A673 (cell line): ENCODE results near the gene TCF7L1. TPM values are rescaled to one million over a fixed set of nuclear protein-coding genes. Genes with fewer than 3 reads are reported as not detected.
A peak's percentile ranks its signal among the peaks of the same experiment; 100 is the strongest.

Source experiments
- BruUV-seq: library from RNA; stranded (reverse); fragments of 400-500 nt; replicated peaks from 2 replicates; lab custom pipeline; 2021; lab: Mats Ljungman, UMichigan
- CTCF ChIA-PET: fragments of 300-600 bp; sonication (Branson Sonifier 250); formaldehyde crosslinking; loops from one replicate; lab custom pipeline; 2022; ENCODE audit warnings: antibody characterized with exemption; lab: Charles Lee
- POLR2A ChIA-PET: fragments of 300-600 bp; sonication (Branson Sonifier 250); formaldehyde crosslinking; loops from one replicate; lab custom pipeline; 2022; ENCODE audit warnings: antibody characterized with exemption; ENCODE audit not compliant: low non-redundant PET; lab: Charles Lee
- DNase-seq: peaks from one replicate; pipeline ENCODE4 v3.0.0-alpha.2; 2015; ENCODE audit warnings: low spot score
- H3K27ac ChIP-seq: fragments of 200-600 bp; sonication (generic); 2 replicates; pipeline ENCODE4 v1.5.1; 2016; ENCODE audit warnings: mixed run types, low read depth, mild to moderate bottlenecking, mixed read lengths, antibody characterized with exemption, low read length; ENCODE audit not compliant: poor library complexity, severe bottlenecking
- H3K27me3 ChIP-seq: fragments of 200-600 bp; sonication (generic); replicated peaks from 2 replicates; pipeline ENCODE4 v1.6.1; 2017; ENCODE audit warnings: mixed run types, low read depth, mild to moderate bottlenecking, mixed read lengths, antibody characterized with exemption, low read length; ENCODE audit not compliant: insufficient read depth, poor library complexity
- H3K36me3 ChIP-seq: fragments of 200-600 bp; sonication (generic); 2 replicates; pipeline ENCODE4 v1.6.1; 2016; ENCODE audit warnings: mixed run types, mild to moderate bottlenecking, mixed read lengths, antibody characterized with exemption, low read length; ENCODE audit not compliant: insufficient read depth, poor library complexity, severe bottlenecking
- H3K4me1 ChIP-seq: fragments of 200-600 bp; sonication (generic); 2 replicates; pipeline ENCODE4 v1.6.1; 2017; ENCODE audit warnings: mixed run types, mild to moderate bottlenecking, mixed read lengths, antibody characterized with exemption, low read length; ENCODE audit not compliant: insufficient read depth, poor library complexity, severe bottlenecking
- H3K4me3 ChIP-seq: fragments of 200-600 bp; sonication (generic); 2 replicates; pipeline ENCODE4 v1.5.1; 2016; ENCODE audit warnings: low read depth, mixed run types, mild to moderate bottlenecking, mixed read lengths, low read length; ENCODE audit not compliant: poor library complexity, severe bottlenecking
- H3K9me3 ChIP-seq: fragments of 200-600 bp; sonication (generic); 2 replicates; pipeline ENCODE4 v1.6.1; 2016; ENCODE audit warnings: mixed run types, low read depth, mild to moderate bottlenecking, mixed read lengths, antibody characterized with exemption, low read length; ENCODE audit not compliant: poor library complexity, severe bottlenecking
- CTCF ChIP-seq: fragments of 300-800, 200-600 bp; sonication (generic); conservative IDR thresholded peaks from 2 replicates; pipeline ENCODE4 v1.5.1; 2017; ENCODE audit warnings: low read depth, mild to moderate bottlenecking, antibody characterized with exemption, low read length, moderate library complexity, mixed read lengths
- EZH2 ChIP-seq: fragments of 200-600 bp; sonication (generic); IDR thresholded peaks from 2 replicates; pipeline ENCODE4 v1.6.1; 2017; ENCODE audit warnings: borderline replicate concordance, low read depth, mild to moderate bottlenecking, mixed read lengths, antibody characterized with exemption, low read length; ENCODE audit not compliant: poor library complexity, severe bottlenecking
- intact Hi-C: fragments of 100-400 bp; cut with micrococcal nuclease; formaldehyde crosslinking; loops from one replicate; pipeline ENCODE4 v1.10.0; 2022; ENCODE audit not compliant: unreplicated experiment
- total RNA-seq: library from RNA; stranded (reverse); gene quantifications from 2 replicates; pipeline ENCODE4 v1.2.3, GENCODE V29; 2021

TCF7L1 gene
- total RNA-seq, 1 experiment from 2014 or later, result 21.9 TPM

- H3K36me3 ChIP-seq, result peaks cover 44% of the 10 kb centered on the region
- H3K27me3 ChIP-seq, result no peaks in the 10 kb centered on the region
- no peak for TF ChIP-seq CTCF
- TF ChIP-seq EZH2, result no peak
- CTCF ChIA-PET, result interaction anchor here (0.7 kb wide), 1 partner anchor 280 kb away, joined by 3 read pairs; no protein-coding TSS in a partner anchor
- H3K4me1 ChIP-seq, result peaks cover 17% of the 10 kb centered on the region
- intact Hi-C loops, result loop anchor here (10.0 kb wide), 1 partner anchor 220 kb away; no protein-coding TSS in a partner anchor
- DNase-seq, result no peak
- POLR2A ChIA-PET, result no interaction called here
- no TSS peak for BruUV-seq
- no peaks in the 10 kb centered on the region for H3K9me3 ChIP-seq
- H3K27ac ChIP-seq, result no peak overlapping the region
- H3K4me3 ChIP-seq, result peak overlapping the region; percentile 87
Measured at GRCh38 chr2:85324639-85325465, 191.7 kb downstream of the TCF7L1 start.

- Histone ChIP-seq H3K9me3 (no peaks in the 10 kb centered on the region), H3K27me3 (no peaks in the 10 kb centered on the region), H3K4me3 (peak overlapping the region; percentile 87), H3K36me3 (peaks cover 39% of the 10 kb centered on the region), H3K27ac (no peak overlapping the region), H3K4me1 (peaks cover 17% of the 10 kb centered on the region)
- intact Hi-C loops, result loop anchor here (10.0 kb wide), 1 partner anchor 219 kb away; no protein-coding TSS in a partner anchor
- ChIA-PET POLR2A (no interaction called here), CTCF (no interaction called here)
- no peak for TF ChIP-seq CTCF
- TF ChIP-seq EZH2, result no peak
- no TSS peak for BruUV-seq
- DNase-seq, result no peak
Measured at GRCh38 chr2:85325466-85325811, 192.2 kb downstream of the TCF7L1 start.

- Histone ChIP-seq H3K9me3 (no peaks in the 10 kb centered on the region), H3K27me3 (no peaks in the 10 kb centered on the region), H3K27ac (peak overlapping the region; percentile 86), H3K4me1 (peaks cover 17% of the 10 kb centered on the region), H3K36me3 (peaks cover 29% of the 10 kb centered on the region), H3K4me3 (peak overlapping the region; percentile 87)
- DNase-seq, result peak; percentile 17
- TF ChIP-seq EZH2, result no peak
- TF ChIP-seq CTCF, result no peak
- ChIA-PET POLR2A (no interaction called here), CTCF (interaction anchor here (0.6 to 0.7 kb wide), 2 partner anchors 296 to 488 kb away, joined by 3 read pairs; no protein-coding TSS in a partner anchor)
- intact Hi-C loops, result loop anchor here (10.0 kb wide), 1 partner anchor 218 kb away; no protein-coding TSS in a partner anchor
- TSS peak; percentile 35 for BruUV-seq
Measured at GRCh38 chr2:85326406-85327159, 193.4 kb downstream of the TCF7L1 start.
